GM18511 (cell line): ENCODE measurements around the gene ST8SIA6.

Experiments
- ATAC-seq: cut with Tn5 transposase; IDR thresholded peaks from one replicate; pipeline ENCODE4 v1.9.1; 2021; ENCODE audit warnings: mild to moderate bottlenecking, moderate library complexity; ENCODE audit not compliant: unreplicated experiment

ST8SIA6 gene

DNA sequence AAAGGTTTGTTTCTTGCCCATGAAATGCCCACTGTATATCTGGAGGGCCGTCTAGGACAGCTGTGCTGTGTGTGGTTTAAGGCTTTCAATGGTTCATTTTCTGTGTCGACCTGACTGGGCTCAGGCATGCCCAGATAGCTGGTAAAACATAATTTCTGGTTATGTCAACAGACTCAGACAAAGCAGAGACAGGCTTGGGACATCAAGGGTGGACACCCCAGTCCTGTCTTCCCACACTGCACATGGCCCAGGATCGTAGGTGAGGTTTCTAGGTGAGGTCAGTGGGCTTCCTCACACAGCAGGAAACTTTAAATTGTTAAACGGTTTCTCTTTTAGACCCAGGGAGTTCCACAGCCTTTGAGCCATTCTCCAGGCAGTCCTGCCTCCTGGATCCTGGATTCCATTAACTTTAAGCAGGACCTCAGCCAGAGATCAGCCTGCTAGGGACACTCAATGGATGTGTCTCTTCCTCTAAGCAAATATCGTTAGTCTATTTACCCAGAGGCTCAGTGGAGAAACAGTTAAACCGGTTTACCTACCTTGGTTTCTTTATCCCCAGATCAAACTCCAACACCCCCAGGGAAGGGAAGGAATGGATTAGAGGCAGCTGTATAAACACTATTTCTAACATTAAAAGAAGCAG is 66.4 kb downstream of the ST8SIA6 start:
- no peak for ATAC-seq

DNA sequence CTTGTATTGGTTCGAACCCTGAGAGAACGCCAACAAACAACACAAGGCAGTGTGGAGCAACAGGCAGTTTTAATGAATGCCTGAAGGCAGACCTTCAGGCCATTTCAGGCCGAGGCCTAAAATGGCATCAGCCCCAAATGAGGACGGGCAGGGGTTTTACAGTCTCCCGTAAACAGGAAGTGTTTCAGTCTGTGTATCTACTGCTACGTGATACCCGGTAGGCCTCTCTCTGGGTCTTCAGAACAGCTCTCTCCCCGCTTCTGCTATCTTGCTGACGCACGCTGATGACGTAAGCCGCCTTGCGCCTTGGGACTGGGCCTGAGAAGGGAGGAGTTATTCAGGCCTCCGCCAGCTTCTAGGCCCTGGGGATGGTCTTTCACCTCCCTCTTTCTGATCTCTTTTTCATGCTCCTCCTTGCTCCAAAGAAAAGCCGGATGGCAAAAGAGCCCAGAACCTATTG is 67.7 kb downstream of the ST8SIA6 start:
- no peak for ATAC-seq

DNA sequence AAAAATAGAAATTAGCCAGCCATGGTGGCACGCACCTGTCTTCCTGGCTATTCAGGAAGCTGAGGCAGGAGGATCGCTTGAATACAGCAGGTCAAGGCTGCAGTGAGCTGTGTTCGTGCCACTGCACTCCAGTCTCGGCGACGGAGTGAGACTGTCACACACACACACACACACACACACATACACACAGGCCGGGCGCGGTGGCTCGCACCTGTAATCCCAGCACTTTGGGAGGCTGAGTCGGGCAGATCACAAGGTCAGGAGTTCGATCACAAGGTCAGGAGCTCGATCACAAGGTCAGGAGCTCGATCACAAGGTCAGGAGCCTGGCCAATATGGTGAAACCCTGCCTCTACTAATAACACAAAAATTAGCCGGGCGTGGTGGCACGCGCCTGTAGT is 68.4 kb downstream of the ST8SIA6 start:
- no peak for ATAC-seq

DNA sequence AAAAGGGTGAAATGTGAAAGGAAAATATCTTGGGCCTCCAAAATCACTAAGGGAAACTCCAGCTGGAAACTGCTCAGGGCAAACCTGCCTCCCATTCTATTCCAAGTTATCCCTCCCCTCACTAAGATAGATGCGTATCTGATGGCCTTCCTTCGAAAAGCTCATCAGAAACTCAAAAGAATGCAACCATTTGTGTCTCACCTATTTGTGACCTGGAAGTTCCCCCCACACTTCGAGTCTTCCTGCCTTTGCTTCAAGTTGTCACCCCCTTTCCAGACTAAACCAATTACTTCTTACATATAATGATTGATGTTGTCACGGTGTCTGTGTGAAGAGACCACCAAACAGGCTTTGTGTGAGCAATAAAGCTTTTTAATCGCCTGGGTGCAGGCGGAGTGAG is 69.3 kb downstream of the ST8SIA6 start:
- ATAC-seq, result no peak

DNA sequence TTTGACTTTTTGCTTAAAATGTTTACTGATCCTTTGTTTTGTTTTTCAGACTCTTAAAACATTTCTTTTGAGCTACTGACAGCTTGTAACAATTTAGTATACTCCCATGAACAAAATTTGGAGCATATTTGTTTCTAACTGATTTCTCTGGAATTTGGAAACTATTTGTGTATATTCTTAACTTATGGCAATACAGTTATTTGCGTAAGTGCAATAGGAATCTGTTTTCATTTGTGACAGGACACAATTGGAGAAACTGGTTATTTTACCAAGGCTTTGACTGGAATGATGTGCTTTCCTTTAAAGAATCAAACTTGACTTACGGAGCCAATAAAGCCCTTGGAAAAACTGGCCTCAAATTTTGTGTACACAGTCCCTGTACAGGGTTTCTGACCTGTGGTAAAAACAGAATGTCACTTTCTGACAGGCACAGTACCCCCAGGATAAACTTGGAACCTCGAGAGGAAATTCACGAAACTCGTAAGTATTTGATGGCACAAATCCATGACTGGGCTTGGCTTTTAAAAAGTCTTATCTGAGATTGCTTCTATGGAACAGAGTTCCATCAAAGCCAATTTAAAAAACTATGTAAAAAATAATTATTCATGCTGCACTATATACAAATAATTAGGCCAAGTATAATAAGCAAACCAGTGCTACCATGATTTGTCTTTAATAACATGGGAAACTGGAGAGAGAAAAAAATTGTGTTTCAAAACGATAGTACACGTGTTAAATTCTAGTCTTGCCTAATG is 70.4 kb downstream of the ST8SIA6 start:
- ATAC-seq, result no peak

DNA sequence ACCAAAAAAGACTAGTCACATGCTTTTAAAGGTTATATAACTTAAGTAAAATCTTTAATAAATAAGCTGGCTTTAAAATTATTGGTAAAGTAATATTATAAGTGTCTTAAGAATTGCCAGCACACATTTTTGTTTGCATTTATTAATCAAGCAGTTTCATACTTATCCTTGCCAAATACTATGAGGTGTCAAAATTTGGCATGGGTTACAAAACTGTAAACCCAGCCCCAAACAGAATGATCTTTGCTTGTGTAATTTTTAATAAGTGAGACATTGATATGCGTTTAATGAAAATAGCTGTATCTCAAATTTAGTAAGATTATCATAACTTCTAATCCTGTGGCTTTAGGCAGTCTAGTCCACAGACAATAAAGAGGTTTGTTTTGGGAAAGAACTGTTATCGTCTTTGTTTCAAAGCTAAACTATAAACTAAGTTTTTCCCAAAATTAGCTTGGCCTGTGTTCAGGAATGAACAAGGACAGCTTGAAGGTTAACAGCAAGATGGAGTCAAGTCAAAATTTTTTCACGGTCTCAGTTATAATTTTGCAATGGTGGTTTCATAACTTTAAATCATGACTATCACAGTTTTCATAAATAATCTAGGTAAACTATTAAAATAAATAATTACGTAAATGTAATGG is 72.8 kb downstream of the ST8SIA6 start:
- ATAC-seq, result no peak

DNA sequence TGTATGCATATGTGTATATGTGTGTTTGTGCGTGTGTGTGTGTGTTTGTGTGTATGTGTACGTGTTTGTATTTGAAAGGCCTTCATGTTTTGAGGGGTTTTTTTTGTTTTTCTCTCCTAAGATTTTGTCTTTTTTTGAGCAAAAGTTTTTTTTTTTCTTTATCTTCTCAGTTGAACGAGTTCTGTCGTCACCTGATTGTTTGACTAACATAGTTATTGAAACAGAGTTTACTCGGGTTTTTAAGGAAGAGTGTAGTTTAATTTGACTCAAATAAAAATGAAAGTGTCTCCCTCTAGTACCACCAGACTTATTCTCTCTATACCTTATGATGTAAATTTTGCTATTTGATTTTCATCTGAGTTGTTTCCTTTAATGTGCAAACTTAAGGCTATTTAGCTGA is 73.5 kb downstream of the ST8SIA6 start:
- ATAC-seq, result no peak

DNA sequence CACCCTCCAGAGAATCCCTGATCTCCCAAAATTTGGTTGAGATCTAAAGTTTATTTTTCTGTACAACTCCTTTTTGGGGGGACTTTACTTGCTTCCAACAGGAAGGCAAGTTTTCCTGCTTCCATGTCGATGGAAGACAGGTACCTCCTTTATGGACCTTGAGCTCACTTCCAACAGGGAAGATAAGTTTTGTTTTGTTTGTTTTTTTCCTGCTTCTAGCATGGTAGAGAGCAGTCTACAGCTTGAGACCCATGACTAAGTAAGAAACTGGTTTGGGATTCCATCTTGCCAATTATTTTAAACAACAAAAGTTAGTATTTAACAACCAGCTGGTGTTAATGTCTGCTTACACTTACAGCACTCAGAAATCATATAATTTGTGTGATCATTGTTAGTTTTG is 74.4 kb downstream of the ST8SIA6 start:
- no peak for ATAC-seq

DNA sequence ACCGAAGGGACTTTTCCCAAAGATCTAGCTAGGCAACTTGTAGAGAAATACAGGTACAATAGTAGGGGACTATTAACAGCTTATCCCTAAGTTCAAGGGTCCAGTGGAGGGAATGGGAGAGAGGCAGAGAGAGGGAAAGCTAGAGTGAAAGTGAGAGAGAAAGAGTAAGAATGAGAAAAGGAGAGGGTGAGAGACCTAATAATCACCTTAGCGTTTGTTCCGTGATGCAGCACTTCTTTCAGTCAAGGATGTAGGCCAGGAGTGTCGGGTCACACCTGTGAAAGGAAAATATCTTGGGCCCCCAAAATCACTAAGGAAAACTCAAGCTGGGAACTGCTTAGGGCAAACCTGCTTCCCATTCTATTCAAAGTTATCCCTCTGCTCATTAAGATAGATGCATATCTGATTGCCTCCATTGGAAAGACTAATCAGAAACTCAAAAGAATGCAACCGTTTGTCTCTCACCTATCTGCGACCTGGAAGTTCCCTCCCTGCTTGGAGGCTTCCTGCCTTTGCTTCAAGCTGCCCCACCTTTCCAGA is 75.2 kb downstream of the ST8SIA6 start:
- no peak for ATAC-seq

DNA sequence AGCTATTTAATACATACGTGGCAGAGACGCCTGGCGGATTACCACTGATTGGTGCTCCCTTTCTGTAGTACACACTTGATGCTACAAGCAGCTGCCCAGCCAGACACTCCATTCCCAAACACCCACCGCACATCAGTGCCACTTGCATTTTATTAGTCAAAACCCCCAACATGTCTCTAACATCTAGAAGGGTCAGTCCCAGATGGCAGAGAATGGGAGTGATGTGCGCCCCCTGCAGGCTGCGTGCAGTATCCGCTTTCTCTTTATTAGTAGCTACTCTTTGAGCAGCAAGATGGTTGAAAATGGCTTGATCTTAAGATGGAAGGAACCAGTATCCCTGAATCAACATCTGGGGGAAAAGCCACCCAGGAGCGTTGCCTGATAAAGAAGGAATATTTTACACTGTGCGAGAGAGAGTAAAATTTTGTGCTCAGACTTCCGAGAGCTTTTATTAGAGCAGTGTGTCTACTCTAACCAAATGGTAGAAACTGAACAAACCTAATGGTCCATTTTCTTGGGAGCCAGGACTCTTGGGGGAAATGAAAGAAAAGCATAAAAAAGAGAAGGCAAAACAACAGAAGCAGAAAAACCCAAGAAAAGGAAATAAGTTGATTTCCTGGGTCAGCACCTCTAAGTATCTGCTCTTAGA is 78.3 kb downstream of the ST8SIA6 start:
- no peak for ATAC-seq

DNA sequence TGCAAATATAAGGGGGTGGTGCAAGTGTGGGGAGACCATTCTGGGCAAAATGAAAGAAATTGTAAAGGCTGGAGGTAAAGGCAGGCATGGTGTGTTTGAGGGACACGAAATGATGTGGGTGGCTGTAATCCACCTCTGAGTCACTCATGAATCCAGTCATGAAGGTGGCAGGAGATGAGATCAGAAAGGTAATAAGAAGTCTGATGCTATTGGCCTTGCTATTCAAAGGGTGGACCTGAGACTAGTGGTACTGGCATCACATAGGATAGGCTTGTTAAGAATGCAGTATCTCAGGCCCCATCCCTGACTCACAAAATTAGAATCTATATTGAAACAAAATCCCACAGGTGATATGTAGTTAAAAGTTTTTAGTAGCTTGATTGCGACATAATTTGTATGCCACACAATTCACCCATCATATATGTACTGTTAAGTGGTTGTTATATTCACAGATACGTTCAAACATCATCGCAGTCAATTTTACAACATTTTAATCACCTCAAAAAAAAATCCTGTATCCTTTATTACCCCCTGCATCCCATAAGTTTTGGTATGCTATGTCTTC is 85.6 kb downstream of the ST8SIA6 start:
- no peak for ATAC-seq

DNA sequence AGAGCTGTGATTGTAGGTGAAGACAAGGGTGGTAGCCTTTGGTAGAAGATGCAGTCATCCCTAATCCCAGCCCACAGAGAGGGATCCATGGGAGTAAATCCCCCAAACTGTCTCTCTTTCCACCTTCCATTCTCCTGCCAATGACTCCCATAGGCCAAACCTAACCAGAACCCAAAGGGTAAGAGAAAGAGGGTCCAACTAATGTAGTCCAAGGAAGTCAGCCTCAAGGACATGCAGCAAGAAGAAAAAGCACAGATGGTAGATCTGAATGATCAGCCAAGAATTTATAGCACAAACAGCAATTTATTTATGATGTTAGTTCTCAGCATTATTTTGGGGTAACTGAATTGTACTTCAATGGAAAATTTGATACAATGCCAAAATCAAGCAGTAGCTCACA is 87.7 kb downstream of the ST8SIA6 start:
- no peak for ATAC-seq

DNA sequence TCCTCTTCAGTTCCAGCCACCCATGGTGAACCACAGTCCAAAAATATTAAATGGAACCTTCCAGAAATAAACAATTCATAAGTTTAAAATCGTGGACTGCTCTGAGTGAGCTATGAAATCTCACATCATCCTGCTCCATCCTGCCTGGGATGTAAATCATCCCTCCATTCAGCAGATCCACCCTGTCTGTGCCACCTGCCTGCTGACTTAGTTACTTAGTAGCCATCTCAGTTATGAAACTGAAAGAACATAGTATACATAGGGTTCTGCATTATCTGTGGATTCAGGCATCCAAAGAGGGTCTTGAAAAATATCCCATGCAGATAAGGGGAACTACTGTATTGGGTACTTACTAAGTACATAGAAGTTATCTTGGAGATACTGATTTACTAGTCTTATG is 89.0 kb downstream of the ST8SIA6 start:
- no peak for ATAC-seq

DNA sequence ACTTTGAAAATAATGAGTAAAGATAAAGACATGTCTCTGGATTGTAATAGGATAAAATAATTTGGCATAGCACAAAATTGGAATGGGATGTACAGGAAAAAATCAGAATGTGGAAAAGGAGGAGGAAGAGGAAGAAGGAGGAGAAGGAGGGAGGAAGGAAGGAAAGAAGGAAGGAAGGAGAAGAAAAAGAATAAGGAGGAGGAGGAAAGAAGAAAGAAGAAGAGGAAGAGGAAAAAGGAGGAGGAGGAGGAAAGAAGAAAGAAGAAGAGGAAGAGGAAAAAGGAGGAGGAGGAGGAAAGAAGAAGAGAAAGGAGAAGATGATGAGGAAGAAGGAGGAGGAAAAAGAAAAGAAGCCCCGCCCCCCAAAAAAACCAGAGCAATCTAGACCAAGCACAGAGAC is 95.9 kb downstream of the ST8SIA6 start:
- ATAC-seq, result no peak

DNA sequence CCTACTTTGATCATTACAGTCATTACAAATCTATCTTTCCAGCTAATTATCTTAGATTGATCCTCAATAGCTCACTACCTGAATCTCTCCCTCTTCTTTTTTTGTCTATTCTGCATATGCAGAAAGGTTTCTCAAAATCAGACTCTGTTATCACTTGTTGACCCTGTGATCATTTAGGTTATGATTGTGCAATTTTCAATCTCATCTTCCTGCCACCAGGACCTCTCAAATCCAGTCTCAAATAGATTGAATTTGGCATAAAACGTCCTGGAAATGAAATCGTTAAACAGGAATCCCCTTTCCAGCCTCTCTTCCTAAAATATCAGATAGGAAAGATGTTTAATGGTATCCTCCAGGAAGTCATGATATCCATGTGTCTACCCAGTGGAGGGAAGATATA is 96.6 kb downstream of the ST8SIA6 start:
- no peak for ATAC-seq

DNA sequence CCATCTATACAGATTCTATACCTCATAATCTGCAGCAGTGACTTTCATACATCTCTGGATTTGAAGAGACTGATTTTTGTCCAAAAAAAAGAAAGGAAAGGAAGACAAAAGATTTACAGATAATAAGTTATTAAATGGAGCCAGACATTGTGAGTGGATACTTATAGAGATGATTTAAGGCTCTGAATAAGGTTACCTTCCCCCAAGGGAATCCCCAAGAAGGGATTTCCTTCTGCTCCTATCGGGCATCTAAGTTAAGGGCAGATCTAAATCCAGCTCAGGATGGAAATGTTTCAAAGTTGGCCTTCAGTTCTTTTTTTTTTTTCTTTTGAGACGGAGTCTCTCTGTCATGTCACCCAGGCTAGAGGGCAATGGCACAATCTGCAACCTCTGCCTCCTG is 97.6 kb downstream of the ST8SIA6 start:
- ATAC-seq, result no peak

DNA sequence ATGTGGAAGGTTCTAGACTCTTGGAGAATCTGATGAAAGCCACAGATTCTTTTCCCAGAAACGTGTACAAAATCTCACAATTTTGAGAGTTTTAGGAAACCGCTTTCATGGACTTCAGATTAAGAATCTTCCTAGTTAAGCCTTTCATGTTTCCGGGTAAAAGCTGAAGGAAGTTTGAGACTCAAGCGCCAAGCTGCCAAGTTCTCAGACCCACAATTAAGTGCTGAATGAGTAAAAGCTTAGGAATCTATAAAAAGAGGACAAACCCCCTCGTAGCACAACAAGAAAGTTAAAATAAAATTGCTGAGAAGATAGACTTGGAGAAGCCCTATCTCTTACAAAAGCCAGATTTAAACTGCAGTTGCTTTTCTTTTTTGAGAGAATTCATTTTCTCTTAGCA is 99.6 kb downstream of the ST8SIA6 start:
- ATAC-seq, result no peak

DNA sequence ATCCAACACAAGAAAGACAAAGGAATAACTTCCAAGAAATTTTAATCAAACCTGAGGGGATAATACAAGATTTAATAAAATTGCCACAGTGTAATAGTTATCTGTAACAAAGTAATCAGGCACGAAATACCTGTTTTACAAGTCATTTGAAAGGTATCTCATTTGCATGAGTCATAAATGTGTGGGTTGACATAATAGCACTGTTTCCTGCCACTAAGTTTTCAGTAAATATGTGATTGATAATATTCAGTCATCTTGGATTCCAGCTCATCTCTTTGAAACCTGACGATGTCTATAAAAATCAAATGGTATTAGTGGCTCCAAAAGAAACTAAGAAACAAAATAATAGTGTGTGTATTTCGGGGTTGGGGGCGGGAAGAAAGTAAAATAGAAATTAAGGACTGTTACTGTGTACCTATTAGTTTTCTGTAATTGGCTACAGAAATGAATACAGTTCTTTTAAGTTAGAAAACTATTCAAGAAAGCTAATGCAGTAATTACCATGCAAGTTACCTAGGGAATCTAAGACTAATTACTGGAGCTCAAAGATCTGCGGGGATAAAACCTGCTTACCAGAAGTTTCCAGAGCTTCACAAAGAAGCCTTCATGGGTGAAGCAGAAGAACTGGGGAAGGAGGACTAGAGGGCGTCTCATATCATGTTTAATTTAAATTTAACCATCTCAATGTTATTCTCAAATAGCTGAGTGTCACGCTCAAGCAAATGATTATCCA is 100.7 kb downstream of the ST8SIA6 start:
- no peak for ATAC-seq

DNA sequence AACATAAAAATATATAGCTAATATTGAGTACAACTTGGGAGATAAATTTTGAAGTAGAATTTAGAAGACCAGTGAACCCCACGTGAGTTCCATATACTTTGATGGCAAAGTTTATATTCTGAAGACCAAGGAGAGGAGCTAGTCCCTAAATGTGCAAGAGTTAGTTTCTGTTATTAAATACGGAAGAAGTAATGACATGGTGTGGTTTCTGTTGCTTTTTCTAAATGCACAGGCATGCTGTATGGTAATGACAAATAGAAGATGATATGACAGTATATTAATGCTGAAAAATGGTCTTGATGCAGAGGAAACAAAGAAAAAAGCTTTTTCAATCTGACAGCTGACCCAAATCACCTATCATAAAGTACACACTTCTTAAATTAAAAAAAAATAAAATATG is 101.8 kb downstream of the ST8SIA6 start:
- ATAC-seq, result no peak

DNA sequence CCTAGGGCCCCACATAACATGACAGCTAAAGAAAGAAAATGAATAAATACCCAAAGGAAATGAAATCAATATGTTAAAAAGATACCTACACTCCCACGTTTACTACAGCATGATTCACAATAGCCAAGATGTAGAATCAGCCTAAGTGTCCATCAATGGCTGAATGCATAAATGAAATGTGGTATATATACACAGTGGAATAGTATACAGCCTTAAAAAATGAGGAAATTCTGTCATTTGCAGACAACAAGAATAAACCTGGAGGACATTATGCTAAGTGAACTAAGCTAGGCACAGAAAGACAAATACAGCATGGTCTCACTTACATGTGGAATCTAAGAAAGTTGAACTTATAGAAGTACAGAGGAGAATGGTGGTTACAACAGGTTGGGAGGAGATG is 102.9 kb downstream of the ST8SIA6 start:
- no peak for ATAC-seq
